Measurements from ENCODE around the gene IFI44L.

The IFI44L gene

DNA sequence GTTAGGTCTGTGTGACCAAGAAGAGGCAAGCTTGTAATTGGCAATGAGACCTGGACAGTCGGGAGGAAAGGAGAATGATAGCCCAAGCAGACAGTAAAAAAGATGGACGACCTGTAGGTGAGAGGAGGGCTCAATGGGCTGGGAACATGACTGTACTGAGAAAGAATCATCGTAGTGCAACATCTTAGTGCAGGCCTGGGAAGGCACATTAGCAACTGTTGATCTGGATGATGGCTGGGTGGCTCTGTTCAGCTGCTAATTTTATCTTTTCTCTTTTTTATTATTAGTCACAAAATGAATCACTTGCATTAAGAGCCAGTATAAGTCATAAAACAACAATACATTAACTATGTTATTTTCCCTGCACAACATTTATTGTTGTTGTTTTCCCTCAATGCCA is 62.2 kb downstream of the IFI44L start:
- no peak overlapping the region for H3K4me3 ChIP-seq
- DNase-seq (ENCODE audit: low read depth, low spot score), result no peak
- H3K9me3 ChIP-seq (ENCODE audit: low read depth, low read length), result no peaks in the 10 kb centered on the region
- no peaks in the 10 kb centered on the region for H3K36me3 ChIP-seq (ENCODE audit: insufficient read depth, low read length)
- TF ChIP-seq FOXP2 (optimal IDR thresholded peaks at IDR 0.05; ENCODE audit: control extremely low read depth, extremely low read length, insufficient read depth) (no peak), POLR2AphosphoS5 (IDR thresholded peaks at IDR 0.05; ENCODE audit: borderline replicate concordance, low read depth, low read length) (no peak), EZH2 (IDR thresholded peaks at IDR 0.05) (no peak)
- H3K27ac ChIP-seq, result no peak overlapping the region
- H3K9ac ChIP-seq (ENCODE audit: insufficient read length), result no peak overlapping the region

DNA sequence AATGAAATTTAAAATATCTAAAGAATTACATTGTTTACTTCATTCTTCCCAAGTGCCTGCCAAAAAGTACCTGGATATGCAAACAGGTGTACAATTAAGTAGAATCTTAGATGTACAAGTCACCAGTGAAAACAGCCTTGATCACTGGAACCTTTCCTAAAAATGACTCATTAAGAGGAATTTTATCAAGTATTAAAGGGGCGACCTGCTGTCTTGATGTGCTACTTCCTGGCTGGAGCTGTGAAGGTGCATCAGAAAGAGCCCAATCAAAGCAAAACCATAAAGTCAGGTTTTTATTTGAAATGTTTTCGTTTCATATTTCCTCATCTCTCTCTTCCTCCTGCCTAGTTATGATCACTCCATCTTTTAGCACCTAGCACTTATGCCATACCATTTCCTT is 62.8 kb downstream of the IFI44L start:
- Histone ChIP-seq H3K9ac (ENCODE audit: insufficient read length) (no peak overlapping the region), H3K9me3 (ENCODE audit: low read depth, low read length) (no peaks in the 10 kb centered on the region), H3K27ac (no peak overlapping the region), H3K36me3 (ENCODE audit: insufficient read depth, low read length) (no peaks in the 10 kb centered on the region), H3K4me3 (no peak overlapping the region)
- TF ChIP-seq FOXP2 (optimal IDR thresholded peaks at IDR 0.05; ENCODE audit: control extremely low read depth, extremely low read length, insufficient read depth) (no peak), POLR2AphosphoS5 (IDR thresholded peaks at IDR 0.05; ENCODE audit: borderline replicate concordance, low read depth, low read length) (no peak), EZH2 (IDR thresholded peaks at IDR 0.05) (no peak)
- DNase-seq (ENCODE audit: low read depth, low spot score), result no peak

DNA sequence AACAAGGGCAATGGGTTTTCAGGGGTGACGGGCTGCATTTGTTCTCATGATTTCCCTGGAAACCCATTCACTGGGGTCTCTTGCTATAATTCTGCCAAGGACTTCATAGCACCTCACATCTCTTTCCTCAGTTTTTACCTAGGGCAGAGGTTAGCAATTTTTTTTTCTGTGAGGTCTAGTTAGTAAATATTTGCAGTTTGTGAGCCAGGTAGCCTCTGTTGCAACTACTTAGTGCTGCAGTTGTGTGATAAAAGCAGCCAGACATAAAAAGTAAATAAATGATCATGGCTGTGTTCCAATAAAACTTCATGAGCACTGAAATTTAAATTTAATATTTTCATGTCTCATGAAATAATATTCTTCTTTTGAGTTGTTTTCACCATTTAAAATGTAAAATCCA is 67.1 kb downstream of the IFI44L start:
- H3K27ac ChIP-seq, result no peak overlapping the region
- H3K9me3 ChIP-seq (ENCODE audit: low read depth, low read length), result no peaks in the 10 kb centered on the region
- no peak overlapping the region for H3K4me3 ChIP-seq
- TF ChIP-seq EZH2 (IDR thresholded peaks at IDR 0.05) (no peak), FOXP2 (optimal IDR thresholded peaks at IDR 0.05; ENCODE audit: control extremely low read depth, extremely low read length, insufficient read depth) (no peak), POLR2AphosphoS5 (IDR thresholded peaks at IDR 0.05; ENCODE audit: borderline replicate concordance, low read depth, low read length) (no peak)
- no peak overlapping the region for H3K9ac ChIP-seq (ENCODE audit: insufficient read length)
- H3K36me3 ChIP-seq (ENCODE audit: insufficient read depth, low read length), result no peaks in the 10 kb centered on the region
- no peak for DNase-seq (ENCODE audit: low read depth, low spot score)

DNA sequence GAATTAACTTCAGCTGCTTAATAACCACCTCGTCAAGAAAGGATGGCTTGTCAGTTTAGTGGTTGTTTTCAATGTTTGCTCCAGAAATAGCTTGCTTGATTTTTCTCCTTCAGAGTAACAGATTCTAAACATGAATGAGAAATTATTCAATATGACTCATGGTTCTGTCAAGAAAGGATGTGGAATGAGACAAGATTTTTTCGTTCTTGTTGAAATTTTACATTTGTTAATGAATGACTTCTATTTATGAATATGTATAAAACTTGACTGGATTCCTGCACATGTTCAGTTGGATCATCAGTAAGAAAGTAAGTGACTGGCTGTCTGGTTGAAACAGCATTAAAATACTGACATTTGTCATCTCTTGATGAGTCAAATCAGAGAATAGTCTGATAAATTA is 67.7 kb downstream of the IFI44L start:
- Histone ChIP-seq H3K27ac (no peak overlapping the region), H3K9ac (ENCODE audit: insufficient read length) (peak overlapping the region; percentile 38), H3K36me3 (ENCODE audit: insufficient read depth, low read length) (no peaks in the 10 kb centered on the region), H3K9me3 (ENCODE audit: low read depth, low read length) (no peaks in the 10 kb centered on the region), H3K4me3 (no peak overlapping the region)
- TF ChIP-seq POLR2AphosphoS5 (IDR thresholded peaks at IDR 0.05; ENCODE audit: borderline replicate concordance, low read depth, low read length) (no peak), FOXP2 (optimal IDR thresholded peaks at IDR 0.05; ENCODE audit: control extremely low read depth, extremely low read length, insufficient read depth) (no peak), EZH2 (IDR thresholded peaks at IDR 0.05) (no peak)
- DNase-seq (ENCODE audit: low read depth, low spot score), result no peak

DNA sequence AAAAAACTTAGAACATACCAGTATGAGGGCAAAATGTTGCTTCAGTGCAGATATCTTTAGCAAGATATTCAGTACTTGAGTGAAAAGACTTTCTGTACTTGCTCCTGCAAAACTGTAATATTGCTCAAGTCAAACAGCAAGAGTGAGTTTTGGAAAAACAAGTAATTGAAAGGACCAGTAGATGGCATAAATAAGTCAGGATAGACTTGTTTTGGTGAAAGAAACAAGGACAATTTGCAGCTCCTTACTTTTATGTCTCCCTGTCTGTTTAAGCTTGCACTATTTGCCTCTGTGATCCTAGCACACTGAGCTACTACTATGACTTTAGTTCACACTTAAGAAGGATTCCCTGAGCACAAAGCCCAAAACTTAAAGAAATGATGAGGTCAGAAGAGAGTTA is 68.4 kb downstream of the IFI44L start:
- Histone ChIP-seq H3K27ac (no peak overlapping the region), H3K4me3 (no peak overlapping the region), H3K36me3 (ENCODE audit: insufficient read depth, low read length) (no peaks in the 10 kb centered on the region), H3K9me3 (ENCODE audit: low read depth, low read length) (no peaks in the 10 kb centered on the region), H3K9ac (ENCODE audit: insufficient read length) (no peak overlapping the region)
- DNase-seq (ENCODE audit: low read depth, low spot score), result no peak
- TF ChIP-seq FOXP2 (optimal IDR thresholded peaks at IDR 0.05; ENCODE audit: control extremely low read depth, extremely low read length, insufficient read depth) (no peak), EZH2 (IDR thresholded peaks at IDR 0.05) (no peak), POLR2AphosphoS5 (IDR thresholded peaks at IDR 0.05; ENCODE audit: borderline replicate concordance, low read depth, low read length) (no peak)

DNA sequence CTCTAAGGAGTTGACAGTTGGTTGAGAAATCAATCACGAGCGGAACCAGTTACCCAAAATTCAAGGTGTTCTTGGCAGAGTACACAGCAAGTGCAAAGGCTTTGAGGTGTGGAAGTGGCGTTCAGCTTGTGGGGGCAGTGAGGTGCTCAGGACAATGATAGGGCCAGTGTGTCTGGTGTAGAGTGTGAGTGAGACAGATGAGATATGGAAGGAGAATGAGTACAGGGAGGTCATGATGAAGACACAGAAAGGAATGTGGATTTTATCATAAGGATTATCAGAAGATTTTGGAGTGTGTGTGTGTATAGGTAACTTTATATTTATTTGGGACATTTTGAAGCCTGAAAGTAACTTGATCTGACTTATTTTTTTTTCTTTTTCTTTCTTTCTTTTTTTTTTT is 70.3 kb downstream of the IFI44L start:
- DNase-seq (ENCODE audit: low read depth, low spot score), result no peak
- TF ChIP-seq EZH2 (IDR thresholded peaks at IDR 0.05), result no peak
- TF ChIP-seq POLR2AphosphoS5 (IDR thresholded peaks at IDR 0.05; ENCODE audit: borderline replicate concordance, low read depth, low read length), result no peak
- TF ChIP-seq FOXP2 (optimal IDR thresholded peaks at IDR 0.05; ENCODE audit: control extremely low read depth, extremely low read length, insufficient read depth), result no peak
- Histone ChIP-seq H3K4me3 (no peak overlapping the region), H3K27ac (no peak overlapping the region), H3K36me3 (ENCODE audit: insufficient read depth, low read length) (no peaks in the 10 kb centered on the region), H3K9me3 (ENCODE audit: low read depth, low read length) (no peaks in the 10 kb centered on the region), H3K9ac (ENCODE audit: insufficient read length) (no peak overlapping the region)

DNA sequence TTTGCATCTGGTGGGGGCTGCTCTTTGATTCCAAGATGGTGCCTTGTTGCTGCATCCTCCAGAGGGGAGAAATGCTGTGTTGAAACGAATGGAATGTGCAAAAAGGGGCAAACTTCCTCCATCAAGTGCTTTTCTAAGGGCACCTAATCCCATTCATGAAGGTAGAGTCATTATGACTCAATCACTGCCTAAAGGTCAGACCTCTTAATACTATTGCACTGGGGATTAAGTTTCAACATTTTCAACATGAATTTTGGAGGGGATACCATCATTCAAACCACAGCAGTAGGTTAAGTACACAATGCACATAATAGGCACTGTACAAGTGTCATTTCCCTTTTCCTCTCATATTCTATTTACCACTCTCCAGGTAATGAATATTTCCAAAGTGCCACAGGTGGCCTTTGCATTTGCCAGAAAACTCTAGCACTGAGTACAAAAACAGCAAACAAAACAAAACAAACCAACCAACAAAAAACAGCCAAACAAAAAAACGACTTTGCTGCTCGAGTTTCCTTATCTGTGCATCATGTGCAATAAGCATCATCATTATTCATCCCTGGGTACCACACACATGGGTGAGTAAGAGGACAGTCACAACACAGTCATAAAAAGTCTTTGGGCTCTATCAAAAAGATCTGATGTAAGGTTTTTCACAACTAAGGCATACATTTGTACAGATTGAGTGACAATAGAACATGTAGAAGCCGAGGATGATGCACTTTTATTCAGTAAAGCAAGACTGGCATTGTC is 71.9 kb downstream of the IFI44L start:
- no peak overlapping the region for H3K9ac ChIP-seq (ENCODE audit: insufficient read length)
- no peak for DNase-seq (ENCODE audit: low read depth, low spot score)
- H3K27ac ChIP-seq, result no peak overlapping the region

More for the DNA sequence above, 71.9 kb downstream of the IFI44L start:
- Histone ChIP-seq H3K4me3 (no peak overlapping the region), H3K36me3 (ENCODE audit: insufficient read depth, low read length) (no peaks in the 10 kb centered on the region), H3K9me3 (ENCODE audit: low read depth, low read length) (no peaks in the 10 kb centered on the region)
- TF ChIP-seq POLR2AphosphoS5 (IDR thresholded peaks at IDR 0.05; ENCODE audit: borderline replicate concordance, low read depth, low read length) (no peak), EZH2 (IDR thresholded peaks at IDR 0.05) (no peak), FOXP2 (optimal IDR thresholded peaks at IDR 0.05; ENCODE audit: control extremely low read depth, extremely low read length, insufficient read depth) (no peak)

Measured in SK-N-MC (cell line).